Heart right ventricle (tissue), 16 donors: ENCODE data around the gene PIGA. TPM values are rescaled to one million over a fixed set of nuclear protein-coding genes. Genes with fewer than 3 reads are reported as not detected.
A peak's percentile ranks its signal among the peaks of the same experiment; 100 is the strongest.
"Not testable (repeated sequence)": the region's sequence is repeated elsewhere in the genome, so short reads cannot be mapped to it uniquely, and the experiment has no call there.

Experiments
- ATAC-seq, 8 donors: fragments of 200-7000 bp; cut with Tn5 transposase; one replicate each; pipeline ENCODE4 v1.9.1; 2020; ENCODE audit warnings: mild to moderate bottlenecking in 8 of 8, moderate library complexity in 8 of 8, moderate number of reproducible peaks in 1 of 8
- DNase-seq, 2 donors: peaks; one replicate each; pipeline ENCODE4 v3.0.0-alpha.2; 2020
- H3K27ac ChIP-seq, 10 donors: fragments of 200-600 bp; sonication (generic) in 2 of 10; one replicate each; pipeline versions ENCODE4 v1.5.0 to v1.8.0; 2020 to 2022; ENCODE audit warnings: mild to moderate bottlenecking in 3 of 10
- H3K27me3 ChIP-seq, 7 donors: fragments of 200-600 bp; one replicate each; pipeline ENCODE4 v1.8.0; 2021 to 2022; ENCODE audit warnings: mild to moderate bottlenecking in 2 of 7
- H3K36me3 ChIP-seq, 9 donors: fragments of 200-600 bp; sonication (generic) in 1 of 9; one replicate each; pipeline versions ENCODE4 v1.5.0 to v1.8.0; 2020 to 2022; ENCODE audit warnings: mild to moderate bottlenecking in 2 of 9
- H3K4me1 ChIP-seq, 9 donors: fragments of 200-600 bp; sonication (generic) in 1 of 9; one replicate each; pipeline versions ENCODE4 v1.5.0 to v1.8.0; 2020 to 2022; ENCODE audit warnings: mild to moderate bottlenecking in 4 of 9
- H3K4me3 ChIP-seq, 10 donors: fragments of 200-600 bp; sonication (generic) in 2 of 10; one replicate each; pipeline versions ENCODE4 v1.5.0 to v1.8.0; 2020 to 2022; ENCODE audit warnings: mild to moderate bottlenecking in 7 of 10, moderate library complexity in 2 of 10
- H3K9me3 ChIP-seq, 11 donors: fragments of 200-600 bp in 10 of 11; sonication (generic) in 2 of 11; one replicate each; pipeline versions ENCODE4 v1.5.0 to v1.8.0; 2013 to 2022; ENCODE audit warnings: mild to moderate bottlenecking in 2 of 11, control low read depth in 1 of 11, moderate library complexity in 1 of 11
- CTCF ChIP-seq, 9 donors: fragments of 200-600 bp; sonication (generic) in 2 of 9; IDR thresholded peaks; one replicate each; pipeline versions ENCODE4 v1.5.0 to v1.8.0; 2021 to 2022; ENCODE audit warnings: antibody characterized with exemption in 9 of 9, mild to moderate bottlenecking in 5 of 9, moderate library complexity in 1 of 9
- WGBS, 2 donors: extraction: QIAGEN DNeasy Blood & Tissue Kit; methylation state at CpG; one replicate each; pipeline ENCODE4 v1.1.7; 2013; ENCODE audit warnings: inconsistent platforms in 1 of 2; 5-methylcytosine and 5-hydroxymethylcytosine counted together
- intact Hi-C, 10 donors: fragments of 100-400 bp; cut with DNase I; formaldehyde crosslinking; loops; one replicate each; pipeline versions ENCODE4 v1.11.1 to v1.14.2; 2022
- polyA plus RNA-seq, 2 donors: library from polyadenylated mRNA; stranded (reverse); fragments of 200-250 nt; gene quantifications; one replicate each; pipeline ENCODE4 v1.2.3, GENCODE V29; 2013
- total RNA-seq, 10 donors: library from RNA; stranded (reverse); fragmentation: NEBNext Ultra II Directional in 3 of 10; extraction: Animal tissue kit (Norgen Biotek cat#: 25700) in 3 of 10; gene quantifications; one replicate each; pipeline versions ENCODE4 v1.2.1 to v1.2.4, GENCODE V29; 2021 to 2023
- donor health status: Arrhythmogenic right ventricular cardiomyopathy.
- donor health status: ischemic (EF 13 %, LVEDD 7.1; RV severe dilation, severe dysfunction).
- donor health status: healthy with polysubstance abuse.
- donor health status: DM: no; HTN: yes; CAD: no.
- donor health status: DM: no; HTN: no; CAD: no.
- donor health status: ischemic (EF 25% LVEDD 6.9; RV normal size, moderate dysfunction).
- donor health status: ischemic (EF 25% LVEDD 5.7; RV mildly dilated, moderate dysfunction).
- donor health status: healthy.
- donor health status: DM: yes; HTN: yes; CAD: no.
- donor health status: Ischemic cardiomyopathy.
- donor health status: ischemic (EF 35%, LVEDD 5.7; RV mildly dilated, moderate dysfunction).
- donor health status: nonischemic (EF 11% LVEDD 7.7; RV severe dilation, severe dysfunction).
- donor health status: DM: yes; HTN: yes; CAD: no.
- donor health status: PGD.
- donor health status: ischemic (EF 29% LVEDD 5.4; RV normal size, mild dysfunction).
- donor health status: nonischemic (EF 23%, LVEDD 6.1; RV moderate dilation, normal function).

The PIGA gene
- total and polyA plus RNA-seq, 12 donors = 3.1 to 7.3 (median 4.9) TPM

- DNase-seq (no peak), ATAC-seq (no peak)
- no peak overlapping the region for H3K27ac ChIP-seq
- peaks cover 0 to 12% (median 9%) of the 10 kb centered on the region in 9 donors for H3K4me1 ChIP-seq
- intact Hi-C loops = no loop called here
- no peak for TF ChIP-seq CTCF (IDR thresholded peaks at IDR 0.05)
- H3K36me3 ChIP-seq = peaks cover 0 to 3% (median 0%) of the 10 kb centered on the region in 9 donors
- no peak overlapping the region for H3K4me3 ChIP-seq
- WGBS, 2 donors = 97 to 100% methylated on average over 2 of the region's 2 CpGs
- H3K9me3 ChIP-seq = no peaks in the 10 kb centered on the region
- peaks cover 0 to 8% (median 0%) of the 10 kb centered on the region in 7 donors for H3K27me3 ChIP-seq
Measured at GRCh38 chrX:15293451-15293850, 41.9 kb downstream of the PIGA start.

GRCh38 chrX:15292861-15293260 lies 42.5 kb downstream of the PIGA start:
- intact Hi-C loops = no loop called here
- no peak overlapping the region for H3K27ac ChIP-seq
- DNase-seq (no peak), ATAC-seq (no peak)
- H3K27me3 ChIP-seq = peaks cover 0 to 8% (median 0%) of the 10 kb centered on the region in 7 donors
- TF ChIP-seq CTCF (IDR thresholded peaks at IDR 0.05) = no peak
- no peaks in the 10 kb centered on the region for H3K9me3 ChIP-seq
- H3K4me3 ChIP-seq = no peak overlapping the region
- H3K4me1 ChIP-seq = peaks cover 0 to 6% (median 3%) of the 10 kb centered on the region in 9 donors
- 88 to 94% methylated on average over 3 of the region's 3 CpGs for WGBS, 2 donors
- H3K36me3 ChIP-seq = peaks cover 0 to 6% (median 0%) of the 10 kb centered on the region in 9 donors

DNA sequence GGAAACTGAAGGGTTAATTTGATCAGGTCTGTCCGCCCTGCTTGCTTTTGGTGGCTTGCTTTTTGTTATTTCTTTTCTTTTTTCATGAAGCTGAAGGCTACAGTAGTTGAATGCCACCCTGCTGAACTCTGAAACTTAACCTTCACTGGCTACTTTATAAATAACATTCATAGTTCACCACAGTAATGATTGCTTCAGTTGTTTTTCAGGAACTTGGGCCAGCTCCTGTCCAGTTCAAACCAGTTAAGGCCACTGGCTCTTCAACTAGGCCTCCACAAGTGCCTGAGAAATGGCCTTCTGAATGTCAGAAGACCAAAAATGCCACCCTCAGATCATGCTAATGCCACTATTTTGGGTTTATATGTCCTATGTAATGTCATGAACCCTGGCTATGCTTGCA lies 57.7 kb downstream of the PIGA start:
- Histone ChIP-seq H3K9me3 (peaks cover 0 to 5% (median 0%) of the 10 kb centered on the region in 11 donors), H3K4me3 (no peak overlapping the region), H3K27ac (peak overlapping the region in 4 of 10 donors; percentile 25 to 36 (median 32)), H3K4me1 (no peaks in the 10 kb centered on the region), H3K27me3 (peaks cover 0 to 11% (median 0%) of the 10 kb centered on the region in 7 donors), H3K36me3 (no peaks in the 10 kb centered on the region)
- TF ChIP-seq CTCF (IDR thresholded peaks at IDR 0.05) = no peak
- ATAC-seq = peak in 7 of 8 donors; percentile 12 to 76 (median 56)
- intact Hi-C loops = no loop called here
- WGBS, 2 donors = 47 to 60% methylated on average over 1 of the region's 1 CpG
- DNase-seq = no peak

DNA sequence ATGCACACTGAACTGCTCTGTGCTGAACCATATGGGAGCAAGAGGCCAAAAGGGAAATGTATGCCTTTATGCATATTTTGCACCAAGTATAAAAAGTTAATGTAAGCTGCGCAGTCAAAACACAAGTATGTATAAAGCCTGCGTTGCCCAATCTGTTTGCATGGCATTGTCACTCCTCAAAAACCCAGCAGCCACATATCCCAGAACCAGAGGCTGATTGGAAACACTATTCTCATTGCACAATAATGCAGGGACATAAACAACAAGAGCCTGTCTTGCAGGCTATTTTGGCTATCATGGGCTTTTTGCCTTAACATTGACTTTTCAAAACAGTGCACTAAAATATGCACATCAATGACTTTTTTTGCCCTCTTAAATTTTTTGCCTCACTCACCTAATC lies 60.4 kb downstream of the PIGA start:
- Histone ChIP-seq H3K36me3 (no peaks in the 10 kb centered on the region), H3K27ac (no peak overlapping the region), H3K27me3 (peaks cover 0 to 8% (median 0%) of the 10 kb centered on the region in 7 donors), H3K4me1 (no peaks in the 10 kb centered on the region), H3K9me3 (peaks cover 0 to 5% (median 0%) of the 10 kb centered on the region in 11 donors), H3K4me3 (no peak overlapping the region)
- ATAC-seq (no peak), DNase-seq (no peak)
- intact Hi-C loops = no loop called here
- TF ChIP-seq CTCF (IDR thresholded peaks at IDR 0.05) = no peak
- 96 to 98% methylated on average over 2 of the region's 2 CpGs for WGBS, 2 donors

GRCh38 chrX:15273275-15273674 lies 62.0 kb downstream of the PIGA start:
- H3K4me3 ChIP-seq, H3K4me1 ChIP-seq, intact Hi-C loops, H3K27me3 ChIP-seq, H3K27ac ChIP-seq, H3K9me3 ChIP-seq, DNase-seq, ATAC-seq, H3K36me3 ChIP-seq: not testable (repeated sequence)
- WGBS, 2 donors = 95 to 96% methylated on average over 10 of the region's 10 CpGs
